ENCODE data around the gene CTNNA3. TPM values are rescaled to one million over a fixed set of nuclear protein-coding genes. Genes with fewer than 3 reads are reported as not detected.

CTNNA3 gene
- total and polyA plus RNA-seq, 2 donors (not counting 1 experiment from before 2014, with no cell fraction given) = not detected

GRCh38 chr10:67550838-67551402 is 145.1 kb downstream of the CTNNA3 start:
- Histone ChIP-seq H4K20me1 (ENCODE audit: control insufficient read depth, extremely low read depth, insufficient read depth, low read length) (no peaks in the 10 kb centered on the region), H3K27me3 (ENCODE audit: control insufficient read depth, insufficient read depth, low read length) (no peaks in the 10 kb centered on the region), H3K4me3 (replicated peaks in 1 of 4; ENCODE audit: control extremely low read depth in 1 of 4, insufficient read depth in 1 of 4, low read depth in 3 of 4, low read length in 4 of 4) (no peak overlapping the region), H3K36me3 (ENCODE audit: control insufficient read depth, insufficient read depth, low read length) (no peaks in the 10 kb centered on the region), H3K4me2 (ENCODE audit: extremely low read depth, insufficient read depth, low read length) (no peak overlapping the region), H3K4me1 (ENCODE audit: control insufficient read depth, extremely low read depth, insufficient read depth, low read length) (no peaks in the 10 kb centered on the region), H3K27ac (ENCODE audit: insufficient read depth, low read length) (no peak overlapping the region), H3K79me2 (ENCODE audit: control insufficient read depth, insufficient read depth, low read length) (no peaks in the 10 kb centered on the region), H2AFZ (ENCODE audit: low read length) (no peak overlapping the region), H3K9me3 (ENCODE audit: control insufficient read depth, insufficient read depth, low read depth, low read length) (no peaks in the 10 kb centered on the region), H3K9ac (ENCODE audit: insufficient read depth, low read length) (no peak overlapping the region)
- DNase-seq (ENCODE audit: low read depth in 2 of 2) = no peak
- no peak for TF ChIP-seq EZH2 (IDR thresholded peaks at IDR 0.05; ENCODE audit: low read length, missing control alignments)
- TF ChIP-seq, protein P1, sequence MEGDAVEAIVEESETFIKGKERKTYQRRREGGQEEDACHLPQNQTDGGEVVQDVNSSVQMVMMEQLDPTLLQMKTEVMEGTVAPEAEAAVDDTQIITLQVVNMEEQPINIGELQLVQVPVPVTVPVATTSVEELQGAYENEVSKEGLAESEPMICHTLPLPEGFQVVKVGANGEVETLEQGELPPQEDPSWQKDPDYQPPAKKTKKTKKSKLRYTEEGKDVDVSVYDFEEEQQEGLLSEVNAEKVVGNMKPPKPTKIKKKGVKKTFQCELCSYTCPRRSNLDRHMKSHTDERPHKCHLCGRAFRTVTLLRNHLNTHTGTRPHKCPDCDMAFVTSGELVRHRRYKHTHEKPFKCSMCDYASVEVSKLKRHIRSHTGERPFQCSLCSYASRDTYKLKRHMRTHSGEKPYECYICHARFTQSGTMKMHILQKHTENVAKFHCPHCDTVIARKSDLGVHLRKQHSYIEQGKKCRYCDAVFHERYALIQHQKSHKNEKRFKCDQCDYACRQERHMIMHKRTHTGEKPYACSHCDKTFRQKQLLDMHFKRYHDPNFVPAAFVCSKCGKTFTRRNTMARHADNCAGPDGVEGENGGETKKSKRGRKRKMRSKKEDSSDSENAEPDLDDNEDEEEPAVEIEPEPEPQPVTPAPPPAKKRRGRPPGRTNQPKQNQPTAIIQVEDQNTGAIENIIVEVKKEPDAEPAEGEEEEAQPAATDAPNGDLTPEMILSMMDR (conservative IDR thresholded peaks at IDR 0.05 in 1 of 2, IDR thresholded peaks at IDR 0.05 in 1 of 2; ENCODE audit: low read depth in 1 of 2, low read length in 2 of 2) = no peak

GRCh38 chr10:67550046-67550445 is 145.9 kb downstream of the CTNNA3 start:
- TF ChIP-seq, protein P1 (conservative IDR thresholded peaks at IDR 0.05 in 1 of 2, IDR thresholded peaks at IDR 0.05 in 1 of 2; ENCODE audit: low read depth in 1 of 2, low read length in 2 of 2) = no peak
- TF ChIP-seq EZH2 (IDR thresholded peaks at IDR 0.05; ENCODE audit: low read length, missing control alignments) = no peak
- DNase-seq (ENCODE audit: low read depth in 2 of 2) = peak in 1 of 2 donors; percentile 23
- H3K36me3 ChIP-seq (ENCODE audit: control insufficient read depth, insufficient read depth, low read length) = no peaks in the 10 kb centered on the region
- no peak overlapping the region for H3K4me2 ChIP-seq (ENCODE audit: extremely low read depth, insufficient read depth, low read length)
- H3K9ac ChIP-seq (ENCODE audit: insufficient read depth, low read length) = no peak overlapping the region
- H3K27me3 ChIP-seq (ENCODE audit: control insufficient read depth, insufficient read depth, low read length) = no peaks in the 10 kb centered on the region
- no peak overlapping the region for H2AFZ ChIP-seq (ENCODE audit: low read length)
- H3K27ac ChIP-seq (ENCODE audit: insufficient read depth, low read length) = no peak overlapping the region
- H3K9me3 ChIP-seq (ENCODE audit: control insufficient read depth, insufficient read depth, low read depth, low read length) = no peaks in the 10 kb centered on the region
- no peaks in the 10 kb centered on the region for H3K4me1 ChIP-seq (ENCODE audit: control insufficient read depth, extremely low read depth, insufficient read depth, low read length)
- no peaks in the 10 kb centered on the region for H4K20me1 ChIP-seq (ENCODE audit: control insufficient read depth, extremely low read depth, insufficient read depth, low read length)
- H3K79me2 ChIP-seq (ENCODE audit: control insufficient read depth, insufficient read depth, low read length) = no peaks in the 10 kb centered on the region
- H3K4me3 ChIP-seq (replicated peaks in 1 of 4; ENCODE audit: control extremely low read depth in 1 of 4, insufficient read depth in 1 of 4, low read depth in 3 of 4, low read length in 4 of 4) = no peak overlapping the region

DNA sequence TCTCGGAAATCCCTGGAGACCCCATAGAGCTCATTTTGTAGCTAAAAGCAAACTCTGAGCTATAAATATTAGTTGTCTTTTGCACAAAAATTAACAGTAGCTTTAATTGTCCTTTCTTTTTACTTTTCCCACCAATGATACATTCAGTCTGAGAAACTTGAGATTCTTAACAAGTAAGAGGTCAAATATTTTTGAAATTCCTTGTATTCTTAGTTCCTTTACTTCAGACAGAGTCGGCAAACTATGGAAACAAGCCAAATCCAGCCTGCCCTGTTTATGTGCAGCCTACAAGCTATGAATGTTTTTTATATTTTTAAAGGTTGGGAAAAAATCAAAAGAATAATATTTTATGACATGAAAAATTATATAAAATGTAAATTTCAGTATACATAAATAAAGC is 146.6 kb downstream of the CTNNA3 start:
- DNase-seq (ENCODE audit: low read depth in 2 of 2) = peak; percentile 21 to 60
- H4K20me1 ChIP-seq (ENCODE audit: control insufficient read depth, extremely low read depth, insufficient read depth, low read length) = no peaks in the 10 kb centered on the region
- H3K36me3 ChIP-seq (ENCODE audit: control insufficient read depth, insufficient read depth, low read length) = no peaks in the 10 kb centered on the region
- H3K4me1 ChIP-seq (ENCODE audit: control insufficient read depth, extremely low read depth, insufficient read depth, low read length) = no peaks in the 10 kb centered on the region
- H3K9ac ChIP-seq (ENCODE audit: insufficient read depth, low read length) = no peak overlapping the region
- no peak overlapping the region for H3K27ac ChIP-seq (ENCODE audit: insufficient read depth, low read length)
- no peaks in the 10 kb centered on the region for H3K9me3 ChIP-seq (ENCODE audit: control insufficient read depth, insufficient read depth, low read depth, low read length)
- TF ChIP-seq EZH2 (IDR thresholded peaks at IDR 0.05; ENCODE audit: low read length, missing control alignments) = no peak
- TF ChIP-seq, protein P1 (conservative IDR thresholded peaks at IDR 0.05 in 1 of 2, IDR thresholded peaks at IDR 0.05 in 1 of 2; ENCODE audit: low read depth in 1 of 2, low read length in 2 of 2) = no peak
- no peak overlapping the region for H3K4me3 ChIP-seq (replicated peaks in 1 of 4; ENCODE audit: control extremely low read depth in 1 of 4, insufficient read depth in 1 of 4, low read depth in 3 of 4, low read length in 4 of 4)
- no peaks in the 10 kb centered on the region for H3K79me2 ChIP-seq (ENCODE audit: control insufficient read depth, insufficient read depth, low read length)
- no peaks in the 10 kb centered on the region for H3K27me3 ChIP-seq (ENCODE audit: control insufficient read depth, insufficient read depth, low read length)
- H2AFZ ChIP-seq (ENCODE audit: low read length) = no peak overlapping the region
- H3K4me2 ChIP-seq (ENCODE audit: extremely low read depth, insufficient read depth, low read length) = no peak overlapping the region
